ENCODE data around the gene CARD19. TPM values are rescaled to one million over a fixed set of nuclear protein-coding genes. Genes with fewer than 3 reads are reported as not detected.

CARD19 gene
- total RNA-seq, 1 experiment from 2014 or later = 54.5 TPM

- CTCF ChIA-PET = no interaction called here
- intact Hi-C loops (cut with micrococcal nuclease) = no loop called here
- Histone ChIP-seq H3K36me3 (ENCODE audit: control insufficient read depth in 1 of 2, insufficient read depth in 2 of 2, low read length in 2 of 2) (peaks cover 0 to 8% of the 10 kb centered on the region in 2 experiments; a peak in 1 of 4 replicates), H3K4me3 (replicated peaks in 1 of 2; ENCODE audit: low read depth in 1 of 2, low read length in 2 of 2) (no peak overlapping the region), H3K4me1 (ENCODE audit: control insufficient read depth in 1 of 2, insufficient read depth in 2 of 2, low read length in 2 of 2) (peaks cover 12 to 43% of the 10 kb centered on the region in 2 experiments), H3K4me2 (ENCODE audit: low read length) (no peak overlapping the region), H3K9me2 (ENCODE audit: insufficient read depth) (no peaks in the 10 kb centered on the region), H3K79me2 (ENCODE audit: insufficient read depth, low read length) (no peaks in the 10 kb centered on the region), H4K20me1 (ENCODE audit: insufficient read depth) (no peaks in the 10 kb centered on the region), H3K27ac (ENCODE audit: low read depth, low read length) (no peak overlapping the region), H3K27me3 (ENCODE audit: insufficient read depth, low read length) (no peaks in the 10 kb centered on the region), H2AFZ (ENCODE audit: low read depth, low read length, poor library complexity, severe bottlenecking) (no peak overlapping the region), H3K9me3 (ENCODE audit: control insufficient read depth in 1 of 2, insufficient read depth in 1 of 2, low read depth in 1 of 2, low read length in 2 of 2) (peaks cover 0 to 21% of the 10 kb centered on the region in 2 experiments; a peak in 2 of 4 replicates), H3K9ac (ENCODE audit: low read length) (no peak overlapping the region)
- RAD21 ChIA-PET (ENCODE audit: low non-redundant PET in 1 of 2, low total read pairs in 2 of 2, uncharacterized antibody in 2 of 2, unreplicated experiment in 2 of 2) = no interaction called here
- no TSS peak for BruUV-seq (replicated peaks)
- TF ChIP-seq, protein P1, sequence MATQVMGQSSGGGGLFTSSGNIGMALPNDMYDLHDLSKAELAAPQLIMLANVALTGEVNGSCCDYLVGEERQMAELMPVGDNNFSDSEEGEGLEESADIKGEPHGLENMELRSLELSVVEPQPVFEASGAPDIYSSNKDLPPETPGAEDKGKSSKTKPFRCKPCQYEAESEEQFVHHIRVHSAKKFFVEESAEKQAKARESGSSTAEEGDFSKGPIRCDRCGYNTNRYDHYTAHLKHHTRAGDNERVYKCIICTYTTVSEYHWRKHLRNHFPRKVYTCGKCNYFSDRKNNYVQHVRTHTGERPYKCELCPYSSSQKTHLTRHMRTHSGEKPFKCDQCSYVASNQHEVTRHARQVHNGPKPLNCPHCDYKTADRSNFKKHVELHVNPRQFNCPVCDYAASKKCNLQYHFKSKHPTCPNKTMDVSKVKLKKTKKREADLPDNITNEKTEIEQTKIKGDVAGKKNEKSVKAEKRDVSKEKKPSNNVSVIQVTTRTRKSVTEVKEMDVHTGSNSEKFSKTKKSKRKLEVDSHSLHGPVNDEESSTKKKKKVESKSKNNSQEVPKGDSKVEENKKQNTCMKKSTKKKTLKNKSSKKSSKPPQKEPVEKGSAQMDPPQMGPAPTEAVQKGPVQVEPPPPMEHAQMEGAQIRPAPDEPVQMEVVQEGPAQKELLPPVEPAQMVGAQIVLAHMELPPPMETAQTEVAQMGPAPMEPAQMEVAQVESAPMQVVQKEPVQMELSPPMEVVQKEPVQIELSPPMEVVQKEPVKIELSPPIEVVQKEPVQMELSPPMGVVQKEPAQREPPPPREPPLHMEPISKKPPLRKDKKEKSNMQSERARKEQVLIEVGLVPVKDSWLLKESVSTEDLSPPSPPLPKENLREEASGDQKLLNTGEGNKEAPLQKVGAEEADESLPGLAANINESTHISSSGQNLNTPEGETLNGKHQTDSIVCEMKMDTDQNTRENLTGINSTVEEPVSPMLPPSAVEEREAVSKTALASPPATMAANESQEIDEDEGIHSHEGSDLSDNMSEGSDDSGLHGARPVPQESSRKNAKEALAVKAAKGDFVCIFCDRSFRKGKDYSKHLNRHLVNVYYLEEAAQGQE (IDR thresholded peaks at IDR 0.05; ENCODE audit: low read depth) = no peak
- TF ChIP-seq, protein P2, sequence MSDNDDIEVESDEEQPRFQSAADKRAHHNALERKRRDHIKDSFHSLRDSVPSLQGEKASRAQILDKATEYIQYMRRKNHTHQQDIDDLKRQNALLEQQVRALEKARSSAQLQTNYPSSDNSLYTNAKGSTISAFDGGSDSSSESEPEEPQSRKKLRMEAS (IDR thresholded peaks at IDR 0.05) = no peak
- TF ChIP-seq SIN3A (IDR thresholded peaks at IDR 0.05; ENCODE audit: low read depth) (no peak), ELF1 (IDR thresholded peaks at IDR 0.05; ENCODE audit: borderline replicate concordance, low read depth) (no peak), RAD21 (IDR thresholded peaks at IDR 0.05; ENCODE audit: low read depth) (no peak), EZH2 (IDR thresholded peaks at IDR 0.05) (no peak), ZNF274 (IDR thresholded peaks at IDR 0.05; ENCODE audit: low read depth, low read length) (no peak), SRF (IDR thresholded peaks at IDR 0.05; ENCODE audit: low read depth) (no peak), ZFX (IDR thresholded peaks at IDR 0.05) (no peak), CBX3 (IDR thresholded peaks at IDR 0.05; ENCODE audit: low read depth) (no peak), YY1 (IDR thresholded peaks at IDR 0.05; ENCODE audit: extremely low read depth, insufficient replicate concordance, low read depth, low read length) (no peak), SP1 (IDR thresholded peaks at IDR 0.05; ENCODE audit: low read depth) (no peak), EGR1 (IDR thresholded peaks at IDR 0.05; ENCODE audit: low read depth) (no peak), FOSL1 (IDR thresholded peaks at IDR 0.05; ENCODE audit: low read depth) (no peak), TCF7L2 (IDR thresholded peaks at IDR 0.05; ENCODE audit: borderline replicate concordance, extremely low read depth, insufficient read depth, insufficient read length) (no peak)
- TF ChIP-seq, protein P3, sequence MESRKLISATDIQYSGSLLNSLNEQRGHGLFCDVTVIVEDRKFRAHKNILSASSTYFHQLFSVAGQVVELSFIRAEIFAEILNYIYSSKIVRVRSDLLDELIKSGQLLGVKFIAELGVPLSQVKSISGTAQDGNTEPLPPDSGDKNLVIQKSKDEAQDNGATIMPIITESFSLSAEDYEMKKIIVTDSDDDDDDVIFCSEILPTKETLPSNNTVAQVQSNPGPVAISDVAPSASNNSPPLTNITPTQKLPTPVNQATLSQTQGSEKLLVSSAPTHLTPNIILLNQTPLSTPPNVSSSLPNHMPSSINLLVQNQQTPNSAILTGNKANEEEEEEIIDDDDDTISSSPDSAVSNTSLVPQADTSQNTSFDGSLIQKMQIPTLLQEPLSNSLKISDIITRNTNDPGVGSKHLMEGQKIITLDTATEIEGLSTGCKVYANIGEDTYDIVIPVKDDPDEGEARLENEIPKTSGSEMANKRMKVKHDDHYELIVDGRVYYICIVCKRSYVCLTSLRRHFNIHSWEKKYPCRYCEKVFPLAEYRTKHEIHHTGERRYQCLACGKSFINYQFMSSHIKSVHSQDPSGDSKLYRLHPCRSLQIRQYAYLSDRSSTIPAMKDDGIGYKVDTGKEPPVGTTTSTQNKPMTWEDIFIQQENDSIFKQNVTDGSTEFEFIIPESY (IDR thresholded peaks at IDR 0.05; ENCODE audit: extremely low read depth, insufficient replicate concordance, low read length) = no peak
- no peak for DNase-seq (ENCODE audit: low read depth, low spot score)
- POLR2A ChIA-PET = no interaction called here
- ATAC-seq = no peak
Measured at GRCh38 chr9:93090091-93090655, 5.8 kb upstream of the CARD19 start.
